Right lung (tissue), 5 donors: ENCODE results near the gene CDC6. TPM values are rescaled to one million over a fixed set of nuclear protein-coding genes. Genes with fewer than 3 reads are reported as not detected.

Experiments used
- DNase-seq, 2 donors: peaks; one replicate each; pipeline ENCODE4 v3.0.0-alpha.2; 2013
- polyA plus RNA-seq, 5 donors: library from polyadenylated mRNA; unstranded; fragments of 120-200 nt; gene quantifications; one replicate each; pipeline versions ENCODE4 v1.2.1 to v1.2.3, GENCODE V29; 2013; ENCODE audit warnings: inconsistent platforms in 1 of 5, low replicate concordance in 1 of 5; ENCODE audit not compliant: insufficient read length in 5 of 5, insufficient read depth in 1 of 5

Gene CDC6
- polyA plus RNA-seq, 5 donors = 13.6 to 27.7 (median 20.6) TPM

GRCh38 chr17:40309949-40310510, 22.4 kb downstream of the CDC6 start:
- no peak for DNase-seq

GRCh38 chr17:40310882-40311391, 23.3 kb downstream of the CDC6 start:
- DNase-seq = no peak

GRCh38 chr17:40311575-40311974, 23.9 kb downstream of the CDC6 start:
- DNase-seq = no peak

- DNase-seq = no peak
Observed at GRCh38 chr17:40312131-40312731, 24.6 kb downstream of the CDC6 start.

- DNase-seq = no peak
Observed at GRCh38 chr17:40312893-40313667, 25.4 kb downstream of the CDC6 start.

GRCh38 chr17:40313668-40314583, 26.2 kb downstream of the CDC6 start:
- no peak for DNase-seq

- no peak for DNase-seq
Observed at GRCh38 chr17:40314584-40314956, 26.9 kb downstream of the CDC6 start.

- DNase-seq = no peak
Observed at GRCh38 chr17:40315206-40315605, 27.5 kb downstream of the CDC6 start.

- DNase-seq = no peak
Observed at GRCh38 chr17:40315678-40316570, 28.2 kb downstream of the CDC6 start.

- DNase-seq = no peak
Observed at GRCh38 chr17:40316571-40317344, 29.1 kb downstream of the CDC6 start.

- DNase-seq = no peak
Observed at GRCh38 chr17:40317345-40317873, 29.7 kb downstream of the CDC6 start.

- DNase-seq = peak; percentile 94 to 96
Observed at GRCh38 chr17:40317880-40318829, 30.5 kb downstream of the CDC6 start.

GRCh38 chr17:40318830-40319391, 31.2 kb downstream of the CDC6 start:
- DNase-seq = no peak

- DNase-seq = no peak
Observed at GRCh38 chr17:40319651-40320540, 32.2 kb downstream of the CDC6 start.

GRCh38 chr17:40320756-40321523, 33.3 kb downstream of the CDC6 start:
- DNase-seq = no peak

- no peak for DNase-seq
Observed at GRCh38 chr17:40321524-40321929, 33.8 kb downstream of the CDC6 start.
